Measurements from ENCODE around the gene SRRM1.

DNA sequence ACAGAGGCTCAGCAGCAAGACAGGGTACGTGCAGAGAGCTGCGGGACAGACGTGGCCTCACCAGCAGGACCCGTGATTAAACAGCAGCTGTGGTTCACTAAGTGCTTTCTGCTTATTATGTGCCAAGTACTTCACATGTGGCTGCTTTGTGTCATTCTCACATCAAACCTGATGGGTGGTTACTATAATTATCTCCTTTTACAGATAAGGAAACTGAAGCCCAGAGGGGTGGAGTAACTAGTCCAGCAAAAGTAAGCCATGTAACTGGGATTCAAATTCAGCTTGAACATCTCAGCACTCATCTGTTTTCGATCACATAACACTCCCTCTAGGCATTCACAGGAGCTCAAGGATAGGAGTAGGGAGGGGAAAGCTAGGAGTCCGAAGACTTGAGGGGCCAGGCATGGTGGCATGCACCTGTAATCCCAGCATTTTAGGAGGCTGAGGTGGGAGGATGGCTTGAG, 51.3 kb downstream of the SRRM1 start:
- TF ChIP-seq CTCF (IDR thresholded peaks at IDR 0.05) (no peak), ZNF219 (CRISPR knock-in tag; IDR thresholded peaks at IDR 0.05; ENCODE audit: borderline replicate concordance) (no peak), JUN (CRISPR knock-in tag; IDR thresholded peaks at IDR 0.05) (no peak), NFYB (CRISPR knock-in tag; conservative IDR thresholded peaks at IDR 0.05; ENCODE audit: low read depth) (no peak), CREB1 (CRISPR knock-in tag; IDR thresholded peaks at IDR 0.05) (no peak), ZBTB21 (CRISPR knock-in tag; IDR thresholded peaks at IDR 0.05; ENCODE audit: borderline replicate concordance) (no peak), USF2 (CRISPR knock-in tag; IDR thresholded peaks at IDR 0.05) (no peak), KAT7 (CRISPR knock-in tag; IDR thresholded peaks at IDR 0.05; ENCODE audit: borderline replicate concordance) (no peak)
- TF ChIP-seq, protein P1, sequence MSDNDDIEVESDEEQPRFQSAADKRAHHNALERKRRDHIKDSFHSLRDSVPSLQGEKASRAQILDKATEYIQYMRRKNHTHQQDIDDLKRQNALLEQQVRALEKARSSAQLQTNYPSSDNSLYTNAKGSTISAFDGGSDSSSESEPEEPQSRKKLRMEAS (CRISPR knock-in tag; IDR thresholded peaks at IDR 0.05), result no peak
- TF ChIP-seq, protein P2, sequence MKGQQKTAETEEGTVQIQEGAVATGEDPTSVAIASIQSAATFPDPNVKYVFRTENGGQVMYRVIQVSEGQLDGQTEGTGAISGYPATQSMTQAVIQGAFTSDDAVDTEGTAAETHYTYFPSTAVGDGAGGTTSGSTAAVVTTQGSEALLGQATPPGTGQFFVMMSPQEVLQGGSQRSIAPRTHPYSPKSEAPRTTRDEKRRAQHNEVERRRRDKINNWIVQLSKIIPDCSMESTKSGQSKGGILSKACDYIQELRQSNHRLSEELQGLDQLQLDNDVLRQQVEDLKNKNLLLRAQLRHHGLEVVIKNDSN (CRISPR knock-in tag; IDR thresholded peaks at IDR 0.05), result no peak
- TF ChIP-seq, protein P3, sequence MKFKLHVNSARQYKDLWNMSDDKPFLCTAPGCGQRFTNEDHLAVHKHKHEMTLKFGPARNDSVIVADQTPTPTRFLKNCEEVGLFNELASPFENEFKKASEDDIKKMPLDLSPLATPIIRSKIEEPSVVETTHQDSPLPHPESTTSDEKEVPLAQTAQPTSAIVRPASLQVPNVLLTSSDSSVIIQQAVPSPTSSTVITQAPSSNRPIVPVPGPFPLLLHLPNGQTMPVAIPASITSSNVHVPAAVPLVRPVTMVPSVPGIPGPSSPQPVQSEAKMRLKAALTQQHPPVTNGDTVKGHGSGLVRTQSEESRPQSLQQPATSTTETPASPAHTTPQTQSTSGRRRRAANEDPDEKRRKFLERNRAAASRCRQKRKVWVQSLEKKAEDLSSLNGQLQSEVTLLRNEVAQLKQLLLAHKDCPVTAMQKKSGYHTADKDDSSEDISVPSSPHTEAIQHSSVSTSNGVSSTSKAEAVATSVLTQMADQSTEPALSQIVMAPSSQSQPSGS (CRISPR knock-in tag; IDR thresholded peaks at IDR 0.05; ENCODE audit: borderline replicate concordance, low read depth), result no peak

Data from WTC11 (cell line).